HTERT RPE-1 (cell line): ENCODE data around the gene GPR157.
"Not testable (repeated sequence)": the region's sequence is repeated elsewhere in the genome, so short reads cannot be mapped to it uniquely, and the experiment has no call there.

Source experiments
- in situ Hi-C: fragments of 300-500 bp; cut with MboI; formaldehyde crosslinking; loops from 4 replicates; pipeline ENCODE4 v1.14.3; 2020; ENCODE audit warnings: low sequenced_read_pairs

Gene GPR157

GRCh38 chr1:9119745-9120144 lies 9.2 kb downstream of the GPR157 start:
- in situ Hi-C loops: no loop called here

- in situ Hi-C loops: no loop called here
These were observed 10.7 kb downstream of the GPR157 start for GRCh38 chr1:9118186-9118585.

DNA sequence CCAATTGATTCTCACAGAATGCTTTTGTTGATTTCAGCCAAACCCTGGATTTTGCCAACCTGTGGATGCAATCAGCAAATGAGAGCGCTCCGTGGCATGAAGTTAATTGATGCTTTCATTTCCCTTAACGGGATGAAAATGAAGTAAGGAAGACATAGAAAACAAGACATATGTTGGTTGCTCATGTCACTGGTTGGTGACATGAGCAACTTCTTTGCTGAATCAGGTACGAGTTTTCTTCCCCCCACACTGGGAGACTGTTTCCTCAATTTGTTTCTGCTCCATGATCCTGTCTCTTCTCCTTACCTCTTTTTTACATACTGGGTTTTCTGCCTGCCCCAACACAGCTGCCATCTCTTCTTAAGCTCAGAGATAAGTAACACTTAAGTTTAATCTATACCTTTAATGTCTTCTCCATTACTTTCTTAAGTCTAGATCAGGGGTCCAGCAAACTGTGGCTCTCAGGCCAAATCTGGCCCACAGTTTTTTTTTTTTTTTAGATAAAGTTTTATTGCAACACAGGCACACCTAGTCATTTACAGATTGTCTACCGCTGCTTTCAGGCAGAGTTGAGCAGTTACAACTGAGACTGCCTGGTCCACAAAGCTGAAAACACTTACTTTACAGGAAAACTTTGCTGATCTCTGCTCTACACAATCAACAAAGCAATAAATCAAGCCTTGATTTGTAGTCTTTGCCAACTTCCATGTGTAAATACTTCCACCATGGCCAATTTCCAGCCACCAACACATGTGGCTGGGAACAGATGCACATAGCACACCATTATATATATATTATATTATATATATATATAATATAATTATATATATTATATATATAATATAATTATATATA lies 13.3 kb downstream of the GPR157 start:
- in situ Hi-C loops: no loop called here

- in situ Hi-C loops: no loop called here
These were observed 15.7 kb downstream of the GPR157 start for GRCh38 chr1:9112961-9113880.

DNA sequence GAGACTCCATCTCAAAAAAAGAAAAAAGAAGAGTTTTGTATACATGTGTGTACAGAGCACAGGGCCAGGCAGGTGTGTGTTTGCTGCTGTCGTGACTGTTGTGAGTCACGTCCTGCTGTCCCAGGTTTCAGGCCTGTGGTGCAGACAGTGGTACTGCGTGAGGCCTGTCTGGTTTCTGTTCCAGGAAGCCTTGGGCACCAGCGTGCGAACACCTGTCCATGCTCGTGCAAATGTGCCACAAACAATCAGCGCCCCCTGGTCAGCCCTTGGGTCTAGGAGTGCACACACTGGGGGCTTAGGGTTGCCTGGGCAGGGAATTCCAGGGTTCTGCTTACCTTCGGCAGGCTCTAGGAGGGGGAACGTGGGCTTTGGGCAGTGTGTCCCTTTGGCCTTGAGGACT lies 16.9 kb downstream of the GPR157 start:
- in situ Hi-C loops: no loop called here

GRCh38 chr1:9111357-9111691 lies 17.6 kb downstream of the GPR157 start:
- in situ Hi-C loops: no loop called here

DNA sequence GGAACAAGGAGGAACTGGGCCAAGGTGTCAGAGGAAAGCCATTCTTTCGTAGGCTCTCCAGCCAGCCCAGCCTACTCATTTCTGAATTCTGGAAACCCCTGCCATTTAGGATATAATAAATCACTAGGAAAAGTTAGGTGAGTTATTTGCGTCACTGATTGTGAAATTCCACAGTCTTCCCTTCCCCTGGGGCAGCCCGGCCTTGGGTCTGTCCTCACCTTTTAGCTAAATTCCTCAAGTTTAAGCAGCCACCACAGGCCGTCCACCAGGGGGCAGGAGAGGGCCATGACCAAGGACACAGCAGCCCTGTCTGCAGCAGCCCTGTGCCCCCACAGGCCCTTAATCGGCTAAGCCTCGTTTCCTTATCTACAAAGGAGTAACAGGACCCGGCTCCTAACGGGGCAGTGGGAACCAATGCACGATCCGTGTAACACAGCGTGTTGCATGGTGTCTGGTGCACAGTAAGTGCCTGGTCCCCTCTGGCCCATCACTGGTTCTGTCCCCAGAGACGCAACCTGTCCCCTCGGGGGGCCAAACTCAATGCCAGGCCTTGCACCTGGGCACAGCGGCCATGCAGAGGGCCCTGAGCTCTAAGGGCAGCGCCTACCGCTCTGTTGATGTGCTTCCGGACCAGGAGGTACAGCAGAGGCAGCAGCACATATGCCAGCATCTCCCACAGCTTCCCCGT lies 18.1 kb downstream of the GPR157 start:
- in situ Hi-C loops: no loop called here

- in situ Hi-C loops: no loop called here
These were observed 20.7 kb downstream of the GPR157 start for GRCh38 chr1:9108056-9108665.

GRCh38 chr1:9107136-9107535 lies 21.8 kb downstream of the GPR157 start:
- in situ Hi-C loops: no loop called here

GRCh38 chr1:9106286-9106685 lies 22.6 kb downstream of the GPR157 start:
- in situ Hi-C loops: no loop called here

DNA sequence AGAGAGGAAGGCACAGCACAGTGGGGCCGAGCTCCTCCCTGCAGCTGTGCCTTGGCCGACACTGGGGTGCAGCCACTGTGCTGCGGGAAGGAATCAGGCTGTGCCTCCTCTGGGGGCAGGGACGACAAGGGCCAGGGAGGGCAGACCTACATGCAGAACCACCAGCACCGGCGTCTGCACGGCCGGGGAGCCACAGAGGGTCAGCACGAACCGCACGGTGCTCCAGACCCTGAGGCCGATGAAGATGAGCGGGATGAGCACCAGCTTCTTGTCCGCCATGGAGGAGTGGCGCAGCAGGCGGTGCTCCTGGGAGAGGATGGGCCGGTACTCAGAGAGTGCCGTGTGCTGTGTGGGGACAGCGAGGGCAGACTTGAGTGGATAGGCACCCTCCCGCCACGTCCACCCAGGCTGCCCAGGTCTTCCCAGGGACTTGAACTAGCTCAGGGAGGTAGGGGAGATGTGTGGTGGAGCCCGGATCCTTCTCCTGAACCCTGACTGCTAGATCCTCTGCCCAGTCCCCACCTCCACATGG lies 23.5 kb downstream of the GPR157 start:
- in situ Hi-C loops: no loop called here

- in situ Hi-C loops: no loop called here
These were observed 27.3 kb downstream of the GPR157 start for GRCh38 chr1:9101510-9102146.

- in situ Hi-C loops: no loop called here
These were observed 28.3 kb downstream of the GPR157 start for GRCh38 chr1:9100471-9101043.

DNA sequence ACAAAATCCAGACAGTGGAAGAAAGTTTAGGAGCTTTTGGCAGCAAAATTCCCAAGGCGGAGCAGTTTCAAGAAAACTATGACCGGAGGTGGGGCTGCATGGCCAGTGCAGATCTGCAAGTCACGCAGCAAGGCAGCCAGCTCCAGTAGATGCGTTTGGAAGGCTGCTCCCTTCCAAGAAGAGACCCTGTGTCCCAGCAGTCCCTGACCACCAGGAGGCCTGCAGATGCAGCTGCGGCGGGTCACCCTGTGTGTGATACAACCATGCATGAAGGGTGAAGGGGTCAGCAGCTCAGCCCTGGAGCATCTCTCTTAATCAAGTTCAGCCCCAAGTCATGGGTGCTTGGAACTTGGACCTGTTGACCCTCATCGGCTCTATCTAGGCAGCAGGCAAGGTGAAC lies 29.3 kb downstream of the GPR157 start:
- in situ Hi-C loops: no loop called here

- in situ Hi-C loops: no loop called here
These were observed 30.8 kb downstream of the GPR157 start for GRCh38 chr1:9097947-9098705.

DNA sequence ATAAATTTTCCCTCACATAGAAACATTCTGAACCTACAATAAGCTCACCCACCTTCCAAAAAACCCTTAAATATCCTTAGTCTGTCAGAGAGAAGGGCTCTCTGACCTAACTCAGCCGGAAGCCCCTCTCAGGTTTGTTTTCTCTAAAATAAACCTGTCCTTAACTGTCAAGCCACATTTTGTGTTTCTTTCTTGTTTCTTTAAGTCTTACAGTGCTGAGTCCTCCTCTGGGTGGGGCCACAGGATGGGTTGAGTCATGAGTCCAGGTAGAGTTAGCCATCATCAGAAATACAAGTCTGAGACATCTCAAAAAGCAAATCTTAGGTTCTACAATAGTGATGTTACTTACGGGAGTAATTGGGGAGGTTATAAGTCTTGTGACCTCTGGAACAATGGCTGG lies 33.1 kb downstream of the GPR157 start:
- in situ Hi-C loops: no loop called here

- in situ Hi-C loops: not testable (repeated sequence)
These were observed 34.8 kb downstream of the GPR157 start for GRCh38 chr1:9093996-9094595.

- in situ Hi-C loops: no loop called here
These were observed 35.3 kb downstream of the GPR157 start for GRCh38 chr1:9093581-9093980.

GRCh38 chr1:9093091-9093490 lies 35.8 kb downstream of the GPR157 start:
- in situ Hi-C loops: no loop called here
